WTC11 (cell line): Measurements from ENCODE around the gene HDDC3. TPM values are rescaled to one million over a fixed set of nuclear protein-coding genes. Genes with fewer than 3 reads are reported as not detected.

Experiments used
- ATF1 ChIP-seq: sonication (generic); formaldehyde crosslinking; IDR thresholded peaks from 2 replicates; pipeline ENCODE4 v1.8.1; 2023; ENCODE audit warnings: mild to moderate bottlenecking, moderate library complexity, missing genetic modification reagents
- ELF4 ChIP-seq: sonication (generic); formaldehyde crosslinking; IDR thresholded peaks from 2 replicates; pipeline ENCODE4 v1.8.1; 2022; ENCODE audit warnings: low read depth, mild to moderate bottlenecking, moderate library complexity, missing genetic modification reagents
- EMX1 ChIP-seq: fragments of 250-450 bp; sonication (Bioruptor Pico); IDR thresholded peaks from 2 replicates; pipeline ENCODE4 v1.8.0; 2021; ENCODE audit warnings: mild to moderate bottlenecking
- GTF2I ChIP-seq: fragments of 250-450 bp; sonication (Bioruptor Pico); conservative IDR thresholded peaks from 2 replicates; pipeline ENCODE4 v1.4.0; 2021; ENCODE audit warnings: mild to moderate bottlenecking
- MYBL2 ChIP-seq: sonication (generic); formaldehyde crosslinking; IDR thresholded peaks from 2 replicates; pipeline ENCODE4 v1.8.1; 2023; ENCODE audit warnings: mild to moderate bottlenecking, moderate library complexity, missing genetic modification reagents
- NFE2L1 ChIP-seq: sonication (generic); formaldehyde crosslinking; IDR thresholded peaks from 2 replicates; pipeline ENCODE4 v1.8.1; 2023; ENCODE audit warnings: missing genetic modification reagents
- SMAD4 ChIP-seq: sonication (generic); formaldehyde crosslinking; IDR thresholded peaks from 2 replicates; pipeline ENCODE4 v1.8.0; 2022; ENCODE audit warnings: mild to moderate bottlenecking, missing genetic modification reagents
- SP1 ChIP-seq: sonication (generic); formaldehyde crosslinking; conservative IDR thresholded peaks from 2 replicates; pipeline ENCODE4 v1.8.1; 2022; ENCODE audit warnings: missing genetic modification reagents
- ZNF671 ChIP-seq: fragments of 250-450 bp; sonication (Bioruptor Pico); IDR thresholded peaks from 2 replicates; pipeline ENCODE4 v1.8.0; 2021; ENCODE audit warnings: mild to moderate bottlenecking
- total RNA-seq: library from RNA; stranded (reverse); gene quantifications from 3 replicates; pipeline ENCODE4 v1.2.3, GENCODE V29; 2021
- TF ChIP-seq, protein P1 (sequence below): sonication (generic); formaldehyde crosslinking; IDR thresholded peaks from 2 replicates; pipeline ENCODE4 v1.8.1; 2023; ENCODE audit warnings: mild to moderate bottlenecking, moderate library complexity, missing genetic modification reagents
- TF ChIP-seq, protein P2 (sequence below): sonication (generic); formaldehyde crosslinking; IDR thresholded peaks from 2 replicates; pipeline ENCODE4 v1.8.1; 2023; ENCODE audit warnings: mild to moderate bottlenecking, missing genetic modification reagents, moderate library complexity
- TF ChIP-seq, protein P3 (sequence below): sonication (generic); formaldehyde crosslinking; IDR thresholded peaks from 2 replicates; pipeline ENCODE4 v1.8.0; 2022; ENCODE audit warnings: mild to moderate bottlenecking, missing genetic modification reagents
- TF ChIP-seq, protein P4 (sequence below): sonication (generic); formaldehyde crosslinking; IDR thresholded peaks from 2 replicates; pipeline ENCODE4 v1.8.1; 2022; ENCODE audit warnings: low read depth, mild to moderate bottlenecking, moderate library complexity, missing genetic modification reagents, borderline replicate concordance
- TF ChIP-seq, protein P5 (sequence below): sonication (generic); formaldehyde crosslinking; IDR thresholded peaks from 2 replicates; pipeline ENCODE4 v1.8.1; 2023; ENCODE audit warnings: mild to moderate bottlenecking, missing genetic modification reagents, moderate library complexity
- TF ChIP-seq, protein P6 (sequence below): sonication (generic); formaldehyde crosslinking; IDR thresholded peaks from 2 replicates; pipeline ENCODE4 v1.8.0; 2023; ENCODE audit warnings: mild to moderate bottlenecking, missing genetic modification reagents
- TF ChIP-seq, protein P7 (sequence below): sonication (generic); formaldehyde crosslinking; IDR thresholded peaks from 2 replicates; pipeline ENCODE4 v1.8.1; 2022; ENCODE audit warnings: mild to moderate bottlenecking, moderate library complexity, missing genetic modification reagents

HDDC3 gene
- total RNA-seq, 1 experiment from 2014 or later: 16.4 TPM

DNA sequence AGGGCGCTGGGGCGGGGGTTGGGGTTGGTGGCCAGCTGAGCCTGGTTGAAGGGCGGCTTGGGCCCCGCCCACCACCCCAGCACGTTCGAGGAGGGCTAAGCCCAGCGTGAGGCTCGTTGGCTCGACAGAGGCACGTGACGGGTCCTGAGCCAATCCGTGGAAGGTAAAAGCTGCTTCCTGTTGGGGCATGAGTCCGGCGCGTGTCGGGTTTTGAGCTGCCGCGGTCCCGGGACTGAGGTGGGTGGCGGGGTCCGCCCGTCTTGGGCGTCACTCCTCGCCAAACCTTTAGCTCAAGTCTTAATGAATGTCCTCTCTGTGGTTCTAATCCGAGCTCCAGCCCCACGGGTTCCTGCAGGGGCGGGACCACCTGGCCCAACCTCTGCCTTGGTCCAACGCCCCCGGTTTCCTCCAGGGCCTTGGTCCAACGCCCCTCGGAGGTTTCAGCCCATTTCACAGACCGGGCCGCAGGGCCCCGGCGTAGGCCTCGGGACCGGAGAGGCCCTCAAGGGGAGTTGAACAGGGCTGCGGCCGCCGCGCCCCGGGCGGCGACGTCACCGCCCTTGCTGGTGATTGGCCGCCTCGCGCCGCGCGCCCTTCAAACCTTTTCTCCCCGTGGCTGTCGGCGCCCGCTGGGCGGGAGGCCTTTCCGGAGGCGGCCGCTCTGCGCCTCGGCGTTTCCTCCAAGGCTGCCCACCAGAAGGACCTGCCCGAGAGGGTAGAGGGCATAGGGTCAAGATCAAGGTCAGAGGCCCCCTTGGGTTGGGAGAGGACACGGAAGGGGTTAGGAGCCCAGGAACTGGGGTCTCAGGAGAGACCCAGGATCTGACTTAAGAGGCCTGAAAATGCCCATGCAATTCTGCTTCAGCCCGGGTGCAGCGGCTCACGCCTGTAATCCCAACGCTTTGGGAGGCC is 22.6 kb upstream of the HDDC3 start, which contains the start of gene RCCD1 (continued):
- TF ChIP-seq, protein P1, sequence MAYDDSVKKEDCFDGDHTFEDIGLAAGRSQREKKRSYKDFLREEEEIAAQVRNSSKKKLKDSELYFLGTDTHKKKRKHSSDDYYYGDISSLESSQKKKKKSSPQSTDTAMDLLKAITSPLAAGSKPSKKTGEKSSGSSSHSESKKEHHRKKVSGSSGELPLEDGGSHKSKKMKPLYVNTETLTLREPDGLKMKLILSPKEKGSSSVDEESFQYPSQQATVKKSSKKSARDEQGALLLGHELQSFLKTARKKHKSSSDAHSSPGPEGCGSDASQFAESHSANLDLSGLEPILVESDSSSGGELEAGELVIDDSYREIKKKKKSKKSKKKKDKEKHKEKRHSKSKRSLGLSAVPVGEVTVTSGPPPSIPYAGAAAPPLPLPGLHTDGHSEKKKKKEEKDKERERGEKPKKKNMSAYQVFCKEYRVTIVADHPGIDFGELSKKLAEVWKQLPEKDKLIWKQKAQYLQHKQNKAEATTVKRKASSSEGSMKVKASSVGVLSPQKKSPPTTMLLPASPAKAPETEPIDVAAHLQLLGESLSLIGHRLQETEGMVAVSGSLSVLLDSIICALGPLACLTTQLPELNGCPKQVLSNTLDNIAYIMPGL (CRISPR knock-in tag): peak; percentile 89
- TF ChIP-seq GTF2I (peak; percentile 84), SMAD4 (CRISPR knock-in tag) (no peak), MYBL2 (CRISPR knock-in tag) (peak; percentile 95), NFE2L1 (CRISPR knock-in tag) (peak; percentile 54; the same call in 1 of the 2 replicates), EMX1 (CRISPR knock-in tag) (peak; percentile 83), ATF1 (CRISPR knock-in tag) (0 out of 2 replicates have a peak, but pooled peaks have one; percentile 70), ELF4 (CRISPR knock-in tag) (0 out of 2 replicates have a peak, but pooled peaks have one; percentile 58), SP1 (CRISPR knock-in tag) (peak; percentile 53), ZNF671 (CRISPR knock-in tag) (0 out of 2 replicates have a peak, but pooled peaks have one; percentile 58)
- TF ChIP-seq, protein P2, sequence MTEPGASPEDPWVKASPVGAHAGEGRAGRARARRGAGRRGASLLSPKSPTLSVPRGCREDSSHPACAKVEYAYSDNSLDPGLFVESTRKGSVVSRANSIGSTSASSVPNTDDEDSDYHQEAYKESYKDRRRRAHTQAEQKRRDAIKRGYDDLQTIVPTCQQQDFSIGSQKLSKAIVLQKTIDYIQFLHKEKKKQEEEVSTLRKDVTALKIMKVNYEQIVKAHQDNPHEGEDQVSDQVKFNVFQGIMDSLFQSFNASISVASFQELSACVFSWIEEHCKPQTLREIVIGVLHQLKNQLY: 0 out of 2 replicates have a peak, but pooled peaks have one; percentile 77
- TF ChIP-seq, protein P3, sequence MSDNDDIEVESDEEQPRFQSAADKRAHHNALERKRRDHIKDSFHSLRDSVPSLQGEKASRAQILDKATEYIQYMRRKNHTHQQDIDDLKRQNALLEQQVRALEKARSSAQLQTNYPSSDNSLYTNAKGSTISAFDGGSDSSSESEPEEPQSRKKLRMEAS (CRISPR knock-in tag): peak; percentile 93
- TF ChIP-seq, protein P4, sequence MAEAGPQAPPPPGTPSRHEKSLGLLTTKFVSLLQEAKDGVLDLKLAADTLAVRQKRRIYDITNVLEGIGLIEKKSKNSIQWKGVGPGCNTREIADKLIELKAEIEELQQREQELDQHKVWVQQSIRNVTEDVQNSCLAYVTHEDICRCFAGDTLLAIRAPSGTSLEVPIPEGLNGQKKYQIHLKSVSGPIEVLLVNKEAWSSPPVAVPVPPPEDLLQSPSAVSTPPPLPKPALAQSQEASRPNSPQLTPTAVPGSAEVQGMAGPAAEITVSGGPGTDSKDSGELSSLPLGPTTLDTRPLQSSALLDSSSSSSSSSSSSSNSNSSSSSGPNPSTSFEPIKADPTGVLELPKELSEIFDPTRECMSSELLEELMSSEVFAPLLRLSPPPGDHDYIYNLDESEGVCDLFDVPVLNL (CRISPR knock-in tag): peak; percentile 94
- TF ChIP-seq, protein P5, sequence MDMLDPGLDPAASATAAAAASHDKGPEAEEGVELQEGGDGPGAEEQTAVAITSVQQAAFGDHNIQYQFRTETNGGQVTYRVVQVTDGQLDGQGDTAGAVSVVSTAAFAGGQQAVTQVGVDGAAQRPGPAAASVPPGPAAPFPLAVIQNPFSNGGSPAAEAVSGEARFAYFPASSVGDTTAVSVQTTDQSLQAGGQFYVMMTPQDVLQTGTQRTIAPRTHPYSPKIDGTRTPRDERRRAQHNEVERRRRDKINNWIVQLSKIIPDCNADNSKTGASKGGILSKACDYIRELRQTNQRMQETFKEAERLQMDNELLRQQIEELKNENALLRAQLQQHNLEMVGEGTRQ: peak; percentile 98
- TF ChIP-seq, protein P6, sequence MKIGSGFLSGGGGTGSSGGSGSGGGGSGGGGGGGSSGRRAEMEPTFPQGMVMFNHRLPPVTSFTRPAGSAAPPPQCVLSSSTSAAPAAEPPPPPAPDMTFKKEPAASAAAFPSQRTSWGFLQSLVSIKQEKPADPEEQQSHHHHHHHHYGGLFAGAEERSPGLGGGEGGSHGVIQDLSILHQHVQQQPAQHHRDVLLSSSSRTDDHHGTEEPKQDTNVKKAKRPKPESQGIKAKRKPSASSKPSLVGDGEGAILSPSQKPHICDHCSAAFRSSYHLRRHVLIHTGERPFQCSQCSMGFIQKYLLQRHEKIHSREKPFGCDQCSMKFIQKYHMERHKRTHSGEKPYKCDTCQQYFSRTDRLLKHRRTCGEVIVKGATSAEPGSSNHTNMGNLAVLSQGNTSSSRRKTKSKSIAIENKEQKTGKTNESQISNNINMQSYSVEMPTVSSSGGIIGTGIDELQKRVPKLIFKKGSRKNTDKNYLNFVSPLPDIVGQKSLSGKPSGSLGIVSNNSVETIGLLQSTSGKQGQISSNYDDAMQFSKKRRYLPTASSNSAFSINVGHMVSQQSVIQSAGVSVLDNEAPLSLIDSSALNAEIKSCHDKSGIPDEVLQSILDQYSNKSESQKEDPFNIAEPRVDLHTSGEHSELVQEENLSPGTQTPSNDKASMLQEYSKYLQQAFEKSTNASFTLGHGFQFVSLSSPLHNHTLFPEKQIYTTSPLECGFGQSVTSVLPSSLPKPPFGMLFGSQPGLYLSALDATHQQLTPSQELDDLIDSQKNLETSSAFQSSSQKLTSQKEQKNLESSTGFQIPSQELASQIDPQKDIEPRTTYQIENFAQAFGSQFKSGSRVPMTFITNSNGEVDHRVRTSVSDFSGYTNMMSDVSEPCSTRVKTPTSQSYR: no peak
- TF ChIP-seq, protein P7, sequence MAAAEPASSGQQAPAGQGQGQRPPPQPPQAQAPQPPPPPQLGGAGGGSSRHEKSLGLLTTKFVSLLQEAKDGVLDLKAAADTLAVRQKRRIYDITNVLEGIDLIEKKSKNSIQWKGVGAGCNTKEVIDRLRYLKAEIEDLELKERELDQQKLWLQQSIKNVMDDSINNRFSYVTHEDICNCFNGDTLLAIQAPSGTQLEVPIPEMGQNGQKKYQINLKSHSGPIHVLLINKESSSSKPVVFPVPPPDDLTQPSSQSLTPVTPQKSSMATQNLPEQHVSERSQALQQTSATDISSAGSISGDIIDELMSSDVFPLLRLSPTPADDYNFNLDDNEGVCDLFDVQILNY (CRISPR knock-in tag): peak; percentile 50; the same call in 1 of the 2 replicates
